Measurements from ENCODE around the gene ME1. TPM values are rescaled to one million over a fixed set of nuclear protein-coding genes. Genes with fewer than 3 reads are reported as not detected.

Gene ME1
- total RNA-seq, 2 experiments from 2014 or later: 0.25 to 0.49 TPM

DNA sequence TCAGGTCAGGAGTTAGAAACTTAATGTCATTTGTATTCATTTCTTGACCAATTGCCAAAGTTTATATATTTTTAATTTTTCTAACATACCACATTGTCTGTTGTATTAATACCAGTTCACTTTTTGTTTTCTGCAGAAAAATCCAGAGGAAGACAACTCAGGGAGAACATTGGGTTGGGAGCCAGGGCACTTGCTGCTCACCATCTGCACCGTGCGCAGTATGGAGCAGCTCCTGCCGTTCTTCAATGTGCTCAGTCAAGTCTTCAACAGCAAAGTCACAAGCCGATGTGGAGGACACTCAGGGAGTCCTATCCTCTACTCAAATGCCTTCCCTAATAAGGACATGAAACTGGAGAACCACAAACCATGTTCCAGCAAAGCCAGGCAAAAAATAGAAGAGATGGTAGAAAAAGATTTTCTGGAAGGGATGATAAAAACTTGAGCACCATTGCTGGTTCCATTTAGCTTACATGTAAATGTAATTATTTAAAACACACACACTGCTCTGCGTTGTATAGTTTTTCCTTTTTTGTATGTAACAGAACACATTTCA is 263.0 kb downstream of the ME1 start:
- TF ChIP-seq, protein P1, sequence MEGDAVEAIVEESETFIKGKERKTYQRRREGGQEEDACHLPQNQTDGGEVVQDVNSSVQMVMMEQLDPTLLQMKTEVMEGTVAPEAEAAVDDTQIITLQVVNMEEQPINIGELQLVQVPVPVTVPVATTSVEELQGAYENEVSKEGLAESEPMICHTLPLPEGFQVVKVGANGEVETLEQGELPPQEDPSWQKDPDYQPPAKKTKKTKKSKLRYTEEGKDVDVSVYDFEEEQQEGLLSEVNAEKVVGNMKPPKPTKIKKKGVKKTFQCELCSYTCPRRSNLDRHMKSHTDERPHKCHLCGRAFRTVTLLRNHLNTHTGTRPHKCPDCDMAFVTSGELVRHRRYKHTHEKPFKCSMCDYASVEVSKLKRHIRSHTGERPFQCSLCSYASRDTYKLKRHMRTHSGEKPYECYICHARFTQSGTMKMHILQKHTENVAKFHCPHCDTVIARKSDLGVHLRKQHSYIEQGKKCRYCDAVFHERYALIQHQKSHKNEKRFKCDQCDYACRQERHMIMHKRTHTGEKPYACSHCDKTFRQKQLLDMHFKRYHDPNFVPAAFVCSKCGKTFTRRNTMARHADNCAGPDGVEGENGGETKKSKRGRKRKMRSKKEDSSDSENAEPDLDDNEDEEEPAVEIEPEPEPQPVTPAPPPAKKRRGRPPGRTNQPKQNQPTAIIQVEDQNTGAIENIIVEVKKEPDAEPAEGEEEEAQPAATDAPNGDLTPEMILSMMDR (IDR thresholded peaks at IDR 0.05): no peak
- no peak overlapping the region for H3K27ac Mint-ChIP-seq

More for the DNA sequence above, 263.0 kb downstream of the ME1 start:
- ATAC-seq: no peak
- ChIA-PET CTCF (interaction anchor here (1.8 kb wide), 1 partner anchor 102 kb away, joined by 5 read pairs; the partner anchor contains the start of gene UBE3D), POLR2A (no interaction called here)
- H3K9me3 Mint-ChIP-seq: no peaks in the 10 kb centered on the region
- H3K27me3 Mint-ChIP-seq: no peaks in the 10 kb centered on the region
- H3K36me3 Mint-ChIP-seq (ENCODE audit: low read depth): peaks cover 36% of the 10 kb centered on the region
- H3K4me1 Mint-ChIP-seq (ENCODE audit: low read depth): no peaks in the 10 kb centered on the region
- no peak overlapping the region for H3K4me3 Mint-ChIP-seq
- no peak for DNase-seq
- intact Hi-C loops (cut with micrococcal nuclease): no loop called here

Other genes with a start within 250 kb of the ME1 start
- gene PGM3, start 237.8 kb downstream of the ME1 start, total RNA-seq: 10 to 100 TPM; 13.2 to 17.5 TPM
- 1 to 10 TPM; 1.5 to 1.6 TPM for gene RWDD2A, start 237.7 kb downstream of the ME1 start, total RNA-seq
- gene PRSS35, start 81.5 kb upstream of the ME1 start, total RNA-seq: not detected